ENCODE results near the gene DICER1.
"Not testable (repeated sequence)": the region's sequence is repeated elsewhere in the genome, so short reads cannot be mapped to it uniquely, and the experiment has no call there.

The DICER1 gene

GRCh38 chr14:95143808-95144620 is 13.3 kb downstream of the DICER1 start:
- DNase-seq, result no peak

GRCh38 chr14:95142208-95142607 is 15.1 kb downstream of the DICER1 start:
- DNase-seq, result no peak

GRCh38 chr14:95141684-95142083 is 15.6 kb downstream of the DICER1 start:
- no peak for DNase-seq

- DNase-seq, result no peak
These were observed 17.1 kb downstream of the DICER1 start for GRCh38 chr14:95140060-95140858.

GRCh38 chr14:95138876-95139275 is 18.5 kb downstream of the DICER1 start:
- DNase-seq, result no peak

GRCh38 chr14:95138455-95138854 is 18.9 kb downstream of the DICER1 start:
- not testable (repeated sequence) for DNase-seq

GRCh38 chr14:95137804-95138167 is 19.5 kb downstream of the DICER1 start:
- no peak for DNase-seq

- no peak for DNase-seq
These were observed 20.0 kb downstream of the DICER1 start for GRCh38 chr14:95137164-95137803.

GRCh38 chr14:95136631-95137030 is 20.7 kb downstream of the DICER1 start:
- no peak for DNase-seq

GRCh38 chr14:95134304-95134933 is 22.9 kb downstream of the DICER1 start:
- no peak for DNase-seq

GRCh38 chr14:95133282-95133681 is 24.0 kb downstream of the DICER1 start:
- no peak for DNase-seq

- no peak for DNase-seq
These were observed 24.6 kb downstream of the DICER1 start for GRCh38 chr14:95132760-95133159.

- DNase-seq, result no peak
These were observed 26.8 kb downstream of the DICER1 start for GRCh38 chr14:95130549-95130948.

- DNase-seq, result no peak
These were observed 29.2 kb downstream of the DICER1 start for GRCh38 chr14:95128140-95128539.

- no peak for DNase-seq
These were observed 29.8 kb downstream of the DICER1 start for GRCh38 chr14:95127531-95127911.

GRCh38 chr14:95126906-95127530 is 30.3 kb downstream of the DICER1 start:
- no peak for DNase-seq

- DNase-seq, result no peak
These were observed 31.4 kb downstream of the DICER1 start for GRCh38 chr14:95125915-95126314.

GRCh38 chr14:95125221-95125620 is 32.1 kb downstream of the DICER1 start:
- no peak for DNase-seq

- no peak for DNase-seq
These were observed 33.3 kb downstream of the DICER1 start for GRCh38 chr14:95123891-95124579.

- no peak for DNase-seq
These were observed 34.7 kb downstream of the DICER1 start for GRCh38 chr14:95122621-95122945.

- DNase-seq, result no peak
These were observed 35.3 kb downstream of the DICER1 start for GRCh38 chr14:95121911-95122620.

GRCh38 chr14:95119336-95119735 is 38.0 kb downstream of the DICER1 start:
- no peak for DNase-seq
